ENCODE data around the gene JUN. TPM values are rescaled to one million over a fixed set of nuclear protein-coding genes. Genes with fewer than 3 reads are reported as not detected.

Gene JUN
- total RNA-seq, 1 experiment from 2014 or later: 74.7 TPM

DNA sequence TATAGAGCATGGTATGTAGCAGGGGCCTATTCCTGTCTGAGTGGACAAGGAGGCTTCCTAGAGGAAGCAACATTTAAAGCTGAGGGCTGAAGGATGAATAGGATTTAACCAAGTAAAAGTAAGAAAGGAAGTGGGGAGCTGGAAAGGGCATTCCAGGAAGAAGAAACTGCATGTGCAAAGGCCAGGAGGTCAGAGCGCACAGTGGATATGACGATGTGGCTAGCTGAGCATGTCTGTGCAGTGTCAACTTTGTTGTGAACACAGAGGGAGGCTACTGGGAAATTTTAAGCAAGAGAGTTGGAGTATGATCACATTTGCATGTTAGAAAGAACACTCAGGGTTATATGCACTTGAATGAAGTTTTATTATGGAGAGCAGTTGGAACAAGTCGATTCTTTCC, 28.6 kb upstream of the JUN start:
- intact Hi-C loops (cut with micrococcal nuclease; ENCODE audit: unreplicated experiment): loop anchor here (10.0 kb wide), 1 partner anchor 212 kb away; no protein-coding TSS in a partner anchor
- ChIA-PET CTCF (no interaction called here), POLR2A (ENCODE audit: unreplicated experiment) (interaction anchor here (0.6 kb wide), 3 partner anchors 62 to 255 kb away, joined by 5 to 14 read pairs (median 5); no protein-coding TSS in a partner anchor)
- no peaks in the 10 kb centered on the region for H4K20me1 ChIP-seq (ENCODE audit: insufficient read depth)
- no TSS peak for BruUV-seq (replicated peaks)
- H3K79me2 ChIP-seq (ENCODE audit: low read depth): peaks cover 9% of the 10 kb centered on the region; the same call in 1 of the 2 replicates
- DNase-seq: no peak
- peak overlapping the region; percentile 99 for H3K27ac ChIP-seq
- H2AFZ ChIP-seq: no peak overlapping the region
- H3K4me2 ChIP-seq: peak overlapping the region; percentile 93
- peaks cover 7% of the 10 kb centered on the region; the same call in 1 of the 2 replicates for H3K9me3 ChIP-seq (ENCODE audit: insufficient read depth, low read depth)
- H3F3A ChIP-seq (ENCODE audit: insufficient read depth, low read depth): peaks cover 55% of the 10 kb centered on the region
- no peaks in the 10 kb centered on the region for H3K9me2 ChIP-seq (ENCODE audit: insufficient read depth)
- H3K4me3 ChIP-seq: no peak overlapping the region
- no peak for TF ChIP-seq EZH2 (IDR thresholded peaks at IDR 0.05; ENCODE audit: low read depth)
- TF ChIP-seq, protein P1, sequence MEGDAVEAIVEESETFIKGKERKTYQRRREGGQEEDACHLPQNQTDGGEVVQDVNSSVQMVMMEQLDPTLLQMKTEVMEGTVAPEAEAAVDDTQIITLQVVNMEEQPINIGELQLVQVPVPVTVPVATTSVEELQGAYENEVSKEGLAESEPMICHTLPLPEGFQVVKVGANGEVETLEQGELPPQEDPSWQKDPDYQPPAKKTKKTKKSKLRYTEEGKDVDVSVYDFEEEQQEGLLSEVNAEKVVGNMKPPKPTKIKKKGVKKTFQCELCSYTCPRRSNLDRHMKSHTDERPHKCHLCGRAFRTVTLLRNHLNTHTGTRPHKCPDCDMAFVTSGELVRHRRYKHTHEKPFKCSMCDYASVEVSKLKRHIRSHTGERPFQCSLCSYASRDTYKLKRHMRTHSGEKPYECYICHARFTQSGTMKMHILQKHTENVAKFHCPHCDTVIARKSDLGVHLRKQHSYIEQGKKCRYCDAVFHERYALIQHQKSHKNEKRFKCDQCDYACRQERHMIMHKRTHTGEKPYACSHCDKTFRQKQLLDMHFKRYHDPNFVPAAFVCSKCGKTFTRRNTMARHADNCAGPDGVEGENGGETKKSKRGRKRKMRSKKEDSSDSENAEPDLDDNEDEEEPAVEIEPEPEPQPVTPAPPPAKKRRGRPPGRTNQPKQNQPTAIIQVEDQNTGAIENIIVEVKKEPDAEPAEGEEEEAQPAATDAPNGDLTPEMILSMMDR (conservative IDR thresholded peaks at IDR 0.05): no peak
- no peaks in the 10 kb centered on the region for H3K27me3 ChIP-seq (ENCODE audit: insufficient read depth, low read depth)
- peaks cover 49% of the 10 kb centered on the region for H3K4me1 ChIP-seq (replicated peaks; ENCODE audit: insufficient read depth)
- no peaks in the 10 kb centered on the region for H3K36me3 ChIP-seq (ENCODE audit: low read depth)

DNA sequence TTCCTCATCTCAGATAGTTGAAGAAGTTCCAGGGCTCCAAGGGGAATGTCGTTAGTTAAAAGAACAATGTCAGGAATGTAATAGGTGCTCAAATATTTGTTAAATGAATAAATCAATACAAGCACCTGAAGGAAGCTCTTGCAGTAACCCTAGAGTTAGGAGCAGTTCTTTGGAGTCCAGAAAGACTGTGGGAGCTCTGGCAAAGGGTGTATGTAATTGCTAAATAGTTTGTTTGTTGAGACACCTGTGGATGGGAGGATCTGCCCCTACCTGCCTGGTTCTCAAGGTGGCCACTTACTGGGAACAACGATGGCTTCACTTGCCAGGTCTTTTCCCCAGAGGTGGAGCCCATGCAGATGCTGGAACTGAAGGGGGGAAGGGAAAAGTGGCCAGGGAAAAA, 27.5 kb upstream of the JUN start:
- intact Hi-C loops (cut with micrococcal nuclease; ENCODE audit: unreplicated experiment): loop anchor here (10.0 kb wide), 1 partner anchor 213 kb away; no protein-coding TSS in a partner anchor
- H3K36me3 ChIP-seq (ENCODE audit: low read depth): no peaks in the 10 kb centered on the region
- 0 out of 2 replicates have a peak, but pooled peaks cover 6% of the 10 kb centered on the region for H3K79me2 ChIP-seq (ENCODE audit: low read depth)
- peaks cover 7% of the 10 kb centered on the region; the same call in 1 of the 2 replicates for H3K9me3 ChIP-seq (ENCODE audit: insufficient read depth, low read depth)
- peaks cover 37% of the 10 kb centered on the region for H3K4me1 ChIP-seq (replicated peaks; ENCODE audit: insufficient read depth)
- no peaks in the 10 kb centered on the region for H3K27me3 ChIP-seq (ENCODE audit: insufficient read depth, low read depth)
- ChIA-PET CTCF (no interaction called here), POLR2A (ENCODE audit: unreplicated experiment) (no interaction called here)
- BruUV-seq (replicated peaks): no TSS peak
- DNase-seq: peak in 1 of 2 experiments; percentile 82
- H3K27ac ChIP-seq: peak overlapping the region; percentile 99
- no peak overlapping the region for H3K4me2 ChIP-seq
- H3F3A ChIP-seq (ENCODE audit: insufficient read depth, low read depth): peaks cover 44% of the 10 kb centered on the region
- H2AFZ ChIP-seq: no peak overlapping the region
- H3K9me2 ChIP-seq (ENCODE audit: insufficient read depth): no peaks in the 10 kb centered on the region
- TF ChIP-seq, protein P1 (conservative IDR thresholded peaks at IDR 0.05): no peak
- no peak for TF ChIP-seq EZH2 (IDR thresholded peaks at IDR 0.05; ENCODE audit: low read depth)
- H4K20me1 ChIP-seq (ENCODE audit: insufficient read depth): no peaks in the 10 kb centered on the region
- no peak overlapping the region for H3K4me3 ChIP-seq

- Histone ChIP-seq H2AFZ (no peak overlapping the region), H3K27ac (no peak overlapping the region), H4K20me1 (ENCODE audit: insufficient read depth) (no peaks in the 10 kb centered on the region), H3K4me1 (replicated peaks; ENCODE audit: insufficient read depth) (peaks cover 45% of the 10 kb centered on the region), H3K79me2 (ENCODE audit: low read depth) (no peaks in the 10 kb centered on the region), H3K36me3 (ENCODE audit: low read depth) (no peaks in the 10 kb centered on the region), H3K9me2 (ENCODE audit: insufficient read depth) (no peaks in the 10 kb centered on the region), H3F3A (ENCODE audit: insufficient read depth, low read depth) (peaks cover 35% of the 10 kb centered on the region), H3K4me2 (no peak overlapping the region), H3K4me3 (no peak overlapping the region), H3K9me3 (ENCODE audit: insufficient read depth, low read depth) (peaks cover 7% of the 10 kb centered on the region; the same call in 1 of the 2 replicates), H3K27me3 (ENCODE audit: insufficient read depth, low read depth) (no peaks in the 10 kb centered on the region)
- no TSS peak for BruUV-seq (replicated peaks)
- TF ChIP-seq, protein P1 (conservative IDR thresholded peaks at IDR 0.05): no peak
- TF ChIP-seq EZH2 (IDR thresholded peaks at IDR 0.05; ENCODE audit: low read depth): no peak
- no peak for DNase-seq
- CTCF ChIA-PET: no interaction called here
- intact Hi-C loops (cut with micrococcal nuclease; ENCODE audit: unreplicated experiment): loop anchor here (10.0 kb wide), 1 partner anchor 215 kb away; no protein-coding TSS in a partner anchor
- POLR2A ChIA-PET (ENCODE audit: unreplicated experiment): no interaction called here
Measured at GRCh38 chr1:58809325-58810010, 25.6 kb upstream of the JUN start.

Data from PC-9 (cell line).